Muscle of leg (tissue), 11 donors: Measurements from ENCODE around the gene INPP5E. TPM values are rescaled to one million over a fixed set of nuclear protein-coding genes. Genes with fewer than 3 reads are reported as not detected.

Experiments used
- DNase-seq: peaks from one replicate; pipeline ENCODE4 v3.0.0; 2013
- H3K27ac ChIP-seq: one replicate; pipeline ENCODE4 v1.5.1; 2013; ENCODE audit warnings: mild to moderate bottlenecking, low read length, control low read depth
- H3K27me3 ChIP-seq: one replicate; pipeline ENCODE4 v1.6.1; 2013; ENCODE audit warnings: low read length; ENCODE audit not compliant: control insufficient read depth, insufficient read depth
- H3K36me3 ChIP-seq: one replicate; pipeline ENCODE4 v1.6.1; 2013; ENCODE audit warnings: low read length; ENCODE audit not compliant: control insufficient read depth, insufficient read depth
- H3K4me1 ChIP-seq: one replicate; pipeline ENCODE4 v1.6.1; 2013; ENCODE audit warnings: low read length; ENCODE audit not compliant: control insufficient read depth, insufficient read depth
- H3K4me3 ChIP-seq: one replicate; pipeline ENCODE4 v1.5.1; 2013; ENCODE audit warnings: low read length, control low read depth
- H3K9me3 ChIP-seq: replicated peaks from 2 replicates; pipeline ENCODE4 v1.6.1; 2013; ENCODE audit warnings: low read depth, low read length; ENCODE audit not compliant: control insufficient read depth
- whole genome bisulfite sequencing: methylation state at CpG from one replicate; pipeline ENCODE4 v1.1.5; 2013; ENCODE audit warnings: missing lambda C conversion rate; ENCODE audit not compliant: insufficient coverage; 5-methylcytosine and 5-hydroxymethylcytosine counted together
- polyA plus RNA-seq, 8 donors: library from polyadenylated mRNA; unstranded; fragments of 120-200 nt; gene quantifications; one replicate each; pipeline versions ENCODE4 v1.2.1 to v1.2.3, GENCODE V29; 2013; ENCODE audit warnings: inconsistent platforms in 1 of 8, low replicate concordance in 1 of 8; ENCODE audit not compliant: insufficient read length in 8 of 8, insufficient read depth in 1 of 8
- total RNA-seq: library from RNA; stranded (reverse); fragments of 120-200 nt; gene quantifications from one replicate; pipeline ENCODE4 v1.2.4, GENCODE V29; 2013

Gene INPP5E
- total and polyA plus RNA-seq, 9 donors: 5.9 to 14.4 (median 10.5) TPM

GRCh38 chr9:136437839-136438547 lies 1.7 kb downstream of the INPP5E start:
- peak overlapping the region; percentile 76 for H3K4me3 ChIP-seq
- H3K27me3 ChIP-seq: no peaks in the 10 kb centered on the region
- no peak overlapping the region for H3K27ac ChIP-seq
- peaks cover 53% of the 10 kb centered on the region for H3K36me3 ChIP-seq
- H3K9me3 ChIP-seq: no peaks in the 10 kb centered on the region
- DNase-seq: peak; percentile 36
- H3K4me1 ChIP-seq: peaks cover 24% of the 10 kb centered on the region
- 29% methylated on average over 20 of the region's 37 CpGs for WGBS

GRCh38 chr9:136437430-136437829 lies 2.2 kb downstream of the INPP5E start:
- Histone ChIP-seq H3K27me3 (no peaks in the 10 kb centered on the region), H3K36me3 (peaks cover 52% of the 10 kb centered on the region), H3K27ac (no peak overlapping the region), H3K4me1 (peaks cover 24% of the 10 kb centered on the region), H3K9me3 (no peaks in the 10 kb centered on the region), H3K4me3 (no peak overlapping the region)
- 8% methylated on average over 2 of the region's 8 CpGs for WGBS
- peak; percentile 79 for DNase-seq

- Histone ChIP-seq H3K27ac (no peak overlapping the region), H3K4me3 (no peak overlapping the region), H3K36me3 (peaks cover 46% of the 10 kb centered on the region), H3K4me1 (peaks cover 24% of the 10 kb centered on the region), H3K9me3 (no peaks in the 10 kb centered on the region), H3K27me3 (no peaks in the 10 kb centered on the region)
- no peak for DNase-seq
- WGBS: 76% methylated on average over 25 of the region's 25 CpGs
Observed at GRCh38 chr9:136436055-136436634, 3.5 kb downstream of the INPP5E start.

- Histone ChIP-seq H3K9me3 (no peaks in the 10 kb centered on the region), H3K27ac (no peak overlapping the region), H3K27me3 (no peaks in the 10 kb centered on the region), H3K4me1 (peaks cover 19% of the 10 kb centered on the region), H3K4me3 (no peak overlapping the region), H3K36me3 (peaks cover 51% of the 10 kb centered on the region)
- DNase-seq: no peak
- WGBS: 83% methylated on average over 12 of the region's 17 CpGs
Observed at GRCh38 chr9:136434580-136435169, 5.0 kb downstream of the INPP5E start.

GRCh38 chr9:136433849-136434579 lies 5.6 kb downstream of the INPP5E start:
- H3K36me3 ChIP-seq: peaks cover 57% of the 10 kb centered on the region
- H3K4me3 ChIP-seq: no peak overlapping the region

DNA sequence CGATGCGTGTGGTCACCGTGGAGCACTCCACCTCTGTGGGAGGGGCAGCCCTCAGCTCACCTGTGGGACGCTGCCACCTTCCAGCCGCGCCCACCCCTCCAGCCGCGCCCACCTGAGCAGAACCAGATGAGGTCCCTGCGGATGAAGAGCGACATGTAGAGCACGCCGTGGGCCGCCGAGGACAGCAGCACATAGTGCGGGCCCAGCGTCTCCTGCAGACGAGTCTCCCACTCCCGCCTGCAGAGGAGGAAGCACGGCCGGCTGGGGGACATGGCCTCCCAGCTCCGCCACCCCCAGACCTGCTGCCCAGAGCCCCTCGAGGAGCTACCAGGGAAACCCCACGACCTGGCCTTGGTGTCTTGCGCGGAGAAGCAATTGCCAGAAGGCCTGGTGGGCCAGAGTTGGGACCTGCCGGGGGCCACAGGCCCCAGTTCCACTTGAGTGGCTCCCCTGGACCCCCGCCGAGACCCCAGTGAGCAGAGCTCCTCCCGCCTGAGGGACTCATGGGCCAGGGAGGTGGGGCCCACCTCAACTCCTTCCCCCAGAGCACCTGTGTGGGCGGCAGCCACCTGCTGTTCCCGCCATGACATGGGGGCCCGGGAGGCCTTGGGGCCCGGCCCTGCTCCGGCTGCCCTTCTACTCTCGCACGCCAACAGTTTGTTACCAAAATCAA lies 6.5 kb downstream of the INPP5E start:
- DNase-seq: no peak
- no peak overlapping the region for H3K27ac ChIP-seq
- peaks cover 63% of the 10 kb centered on the region for H3K36me3 ChIP-seq
- 88% methylated on average over 35 of the region's 36 CpGs for WGBS
- peaks cover 16% of the 10 kb centered on the region for H3K4me1 ChIP-seq
- H3K4me3 ChIP-seq: no peak overlapping the region
- no peaks in the 10 kb centered on the region for H3K27me3 ChIP-seq
- H3K9me3 ChIP-seq: no peaks in the 10 kb centered on the region

More at GRCh38 chr9:136433849-136434579, 5.6 kb downstream of the INPP5E start:
- Histone ChIP-seq H3K4me1 (peaks cover 19% of the 10 kb centered on the region), H3K27ac (no peak overlapping the region), H3K27me3 (no peaks in the 10 kb centered on the region), H3K9me3 (no peaks in the 10 kb centered on the region)
- no peak for DNase-seq
- WGBS: 90% methylated on average over 30 of the region's 37 CpGs

DNA sequence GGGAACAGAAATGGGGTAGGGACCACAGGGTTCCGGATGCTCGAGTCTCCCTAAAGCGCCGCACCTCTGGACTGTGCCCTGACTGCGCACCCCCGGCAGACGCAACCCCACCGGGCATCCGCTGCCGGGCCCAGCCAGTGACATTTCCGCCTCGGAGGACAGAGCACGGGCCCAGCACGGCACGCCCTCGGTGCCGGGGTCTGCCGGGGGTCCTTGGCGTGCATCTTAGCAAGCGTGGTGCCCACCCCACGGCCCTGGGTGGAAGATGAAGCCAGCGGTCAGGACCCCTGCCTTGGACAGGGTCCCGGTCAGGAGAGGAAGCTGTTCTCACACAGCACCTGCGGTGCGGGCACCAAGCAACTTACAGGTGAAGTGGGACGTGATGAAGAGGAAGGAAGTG lies 7.1 kb downstream of the INPP5E start:
- no peaks in the 10 kb centered on the region for H3K9me3 ChIP-seq
- H3K36me3 ChIP-seq: peaks cover 63% of the 10 kb centered on the region
- no peaks in the 10 kb centered on the region for H3K27me3 ChIP-seq
- 90% methylated on average over 24 of the region's 26 CpGs for WGBS
- H3K4me3 ChIP-seq: no peak overlapping the region
- no peak overlapping the region for H3K27ac ChIP-seq
- peaks cover 10% of the 10 kb centered on the region for H3K4me1 ChIP-seq
- DNase-seq: no peak

GRCh38 chr9:136431782-136432350 lies 7.8 kb downstream of the INPP5E start:
- no peaks in the 10 kb centered on the region for H3K27me3 ChIP-seq
- no peaks in the 10 kb centered on the region for H3K9me3 ChIP-seq
- peaks cover 60% of the 10 kb centered on the region for H3K36me3 ChIP-seq
- H3K4me3 ChIP-seq: no peak overlapping the region
- H3K27ac ChIP-seq: no peak overlapping the region
- 92% methylated on average over 28 of the region's 36 CpGs for WGBS
- H3K4me1 ChIP-seq: peaks cover 3% of the 10 kb centered on the region
- no peak for DNase-seq

DNA sequence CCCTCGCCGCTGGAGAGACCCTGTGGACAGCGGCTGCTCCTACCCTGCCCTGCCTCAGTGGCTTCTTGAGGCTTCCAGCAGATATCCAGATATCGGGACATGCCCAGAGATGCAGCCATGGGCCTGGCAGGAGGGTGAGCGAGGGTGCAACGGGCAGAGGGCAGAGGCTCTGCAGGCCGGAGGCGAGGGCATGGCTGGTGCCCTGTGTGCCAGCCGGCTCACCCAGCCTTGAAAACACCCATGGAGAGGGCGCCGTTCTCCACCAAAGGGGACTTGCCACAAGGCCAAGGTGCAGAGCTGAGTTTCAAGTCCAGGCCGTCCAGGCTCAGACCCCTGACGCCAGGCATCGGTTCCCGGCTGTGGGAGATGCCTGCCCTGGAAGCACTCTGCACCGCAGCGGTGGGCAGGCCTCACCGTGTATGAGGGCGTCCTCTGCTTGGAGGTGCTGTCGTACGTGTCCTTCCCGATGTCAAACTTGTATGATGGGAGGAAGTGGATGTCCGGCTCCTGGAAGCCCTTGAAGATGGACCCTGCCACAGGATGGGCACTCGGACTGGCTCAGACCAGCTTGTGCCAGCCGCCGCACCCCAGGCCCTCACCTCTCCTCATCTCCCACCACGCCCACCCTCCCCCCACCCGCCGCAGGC lies 8.9 kb downstream of the INPP5E start:
- no peak overlapping the region for H3K27ac ChIP-seq
- no peak for DNase-seq
- no peaks in the 10 kb centered on the region for H3K4me1 ChIP-seq
- H3K27me3 ChIP-seq: no peaks in the 10 kb centered on the region
- peaks cover 57% of the 10 kb centered on the region for H3K36me3 ChIP-seq
- H3K9me3 ChIP-seq: no peaks in the 10 kb centered on the region
- 93% methylated on average over 17 of the region's 29 CpGs for WGBS
- H3K4me3 ChIP-seq: no peak overlapping the region
